HG03558 (cell line): ENCODE results near the gene SYPL2.

ENCODE experiments used
- ATAC-seq: cut with Tn5 transposase; IDR thresholded peaks from one replicate; pipeline ENCODE4 v1.9.1; 2021; ENCODE audit warnings: moderate number of reproducible peaks; ENCODE audit not compliant: unreplicated experiment; ENCODE audit errors: extremely low read depth

SYPL2 gene

GRCh38 chr1:109490029-109490933, 23.9 kb downstream of the SYPL2 start:
- ATAC-seq = no peak

GRCh38 chr1:109490934-109491302, 24.6 kb downstream of the SYPL2 start:
- ATAC-seq = no peak

GRCh38 chr1:109491372-109491771, 25.0 kb downstream of the SYPL2 start:
- ATAC-seq = no peak

GRCh38 chr1:109492779-109493178, 26.4 kb downstream of the SYPL2 start:
- ATAC-seq = no peak

- no peak for ATAC-seq
Measured at GRCh38 chr1:109493227-109493626, 26.9 kb downstream of the SYPL2 start.

GRCh38 chr1:109493805-109494539, 27.6 kb downstream of the SYPL2 start, which contains the start of gene CYB561D1:
CYB561D1 (plus strand) TSS chr1:109494094; CDS start chr1:109494140, 46 bp downstream.
- ATAC-seq = peak; percentile 70

- ATAC-seq = no peak
Measured at GRCh38 chr1:109495738-109496137, 29.4 kb downstream of the SYPL2 start.

GRCh38 chr1:109497449-109498160, 31.3 kb downstream of the SYPL2 start:
- ATAC-seq = no peak

GRCh38 chr1:109498161-109498801, 31.9 kb downstream of the SYPL2 start:
- ATAC-seq = no peak

- no peak for ATAC-seq
Measured at GRCh38 chr1:109499081-109499480, 32.7 kb downstream of the SYPL2 start.

GRCh38 chr1:109499661-109500536, 33.6 kb downstream of the SYPL2 start:
- no peak for ATAC-seq

GRCh38 chr1:109500941-109501381, 34.6 kb downstream of the SYPL2 start:
- ATAC-seq = no peak

GRCh38 chr1:109501644-109502363, 35.5 kb downstream of the SYPL2 start:
- ATAC-seq = no peak

- ATAC-seq = no peak
Measured at GRCh38 chr1:109502364-109502851, 36.1 kb downstream of the SYPL2 start.

GRCh38 chr1:109503935-109504334, 37.6 kb downstream of the SYPL2 start:
- no peak for ATAC-seq

- no peak for ATAC-seq
Measured at GRCh38 chr1:109504974-109505373, 38.6 kb downstream of the SYPL2 start.

GRCh38 chr1:109508001-109508872, 41.9 kb downstream of the SYPL2 start:
- ATAC-seq = no peak

- ATAC-seq = no peak
Measured at GRCh38 chr1:109508873-109509175, 42.5 kb downstream of the SYPL2 start.
